HepG2 (cell line): ENCODE measurements around the gene ADAM19. TPM values are rescaled to one million over a fixed set of nuclear protein-coding genes. Genes with fewer than 3 reads are reported as not detected.
"Not testable (repeated sequence)": the region's sequence is repeated elsewhere in the genome, so short reads cannot be mapped to it uniquely, and the experiment has no call there.

Experiments used
- ATAC-seq: fragments of 200-7000 bp; cut with Tn5 transposase; 3 replicates; pipeline ENCODE4 v1.9.1; 2020; ENCODE audit warnings: mild to moderate bottlenecking, moderate library complexity
- BruUV-seq: library from RNA; stranded (reverse); fragments of 400-500 nt; replicated peaks from 2 replicates; lab custom pipeline; 2021; lab: Mats Ljungman, UMichigan
- CTCF ChIA-PET: fragments of 300-600 bp; formaldehyde crosslinking; extraction: SDS; loops from one replicate; lab custom pipeline; 2021; ENCODE audit warnings: low total read pairs, inconsistent platforms, low intra/inter-chr PET ratio; lab: Yijun Ruan, JAX
- POLR2A ChIA-PET: fragments of 350-600 bp; sonication (Branson Sonifier 250); formaldehyde crosslinking; loops from one replicate; lab custom pipeline; 2020; ENCODE audit warnings: antibody characterized with exemption, inconsistent platforms; lab: Yijun Ruan, JAX
- DNase-seq: peaks from one replicate; pipeline ENCODE4 v3.0.0-alpha.2; 2015; ENCODE audit warnings: low spot score
- FAIRE-seq: peaks from 3 replicates; lab custom pipeline; 2011; peaks lifted over from hg19 to GRCh38; lab: Jason Lieb, UNC
- H2AFZ ChIP-seq: one replicate; pipeline ENCODE4 v1.6.1; 2011; ENCODE audit warnings: low read length, inconsistent platforms
- H3K27ac ChIP-seq: fragments of 300-600 bp; 3 replicates; pipeline ENCODE4 v1.8.0; 2011; ENCODE audit warnings: mixed run types, mild to moderate bottlenecking, mixed read lengths, low read length, inconsistent platforms; ENCODE audit not compliant: insufficient read depth; ENCODE audit errors: extremely low read length
- H3K27me3 ChIP-seq, 2 experiments: fragments of 200-600 bp in 1 of 2; 2 replicates in 1 of 2; 3 replicates in 1 of 2; pipeline versions ENCODE4 v1.6.0 to v1.8.0; 2011; ENCODE audit warnings: low read length in 2 of 2, mild to moderate bottlenecking in 2 of 2, moderate library complexity in 2 of 2, inconsistent platforms in 1 of 2; ENCODE audit not compliant: insufficient read depth in 2 of 2, control insufficient read depth in 1 of 2
- H3K36me3 ChIP-seq, 2 experiments: fragments of 200-600 bp in 1 of 2; replicated peaks in 1 of 2; 2 replicates in 1 of 2; 3 replicates in 1 of 2; pipeline versions ENCODE4 v1.5.1 to v1.8.0; 2011; ENCODE audit warnings: low read length in 2 of 2, inconsistent platforms in 1 of 2; ENCODE audit not compliant: insufficient read depth in 2 of 2, control insufficient read depth in 1 of 2
- H3K4me1 ChIP-seq: 2 replicates; pipeline ENCODE4 v1.5.1; 2012; ENCODE audit warnings: low read length, inconsistent platforms; ENCODE audit not compliant: insufficient read depth
- H3K4me2 ChIP-seq: 2 replicates; pipeline ENCODE4 v1.6.0; 2011; ENCODE audit warnings: low read depth, low read length, inconsistent platforms
- H3K4me3 ChIP-seq, 3 experiments: fragments of 200-600 bp in 1 of 3; sonication (generic), shearing (Covaris generic) in 1 of 3; replicated peaks in 1 of 3; 2 replicates each; pipeline ENCODE4 v1.5.1; 2011 to 2016; ENCODE audit warnings: low read length in 3 of 3, inconsistent platforms in 2 of 3, low read depth in 2 of 3, mild to moderate bottlenecking in 2 of 3, control low read depth in 1 of 3, mixed read lengths in 1 of 3; ENCODE audit not compliant: insufficient read depth in 1 of 3
- H3K79me2 ChIP-seq: one replicate; pipeline ENCODE4 v1.6.1; 2011; ENCODE audit warnings: low read length, inconsistent platforms; ENCODE audit not compliant: insufficient read depth
- H3K9ac ChIP-seq: 2 replicates; pipeline ENCODE4 v1.6.0; 2011; ENCODE audit warnings: mild to moderate bottlenecking, low read depth, low read length, inconsistent platforms; ENCODE audit not compliant: insufficient read depth
- H3K9me3 ChIP-seq: 2 replicates; pipeline ENCODE4 v1.5.1; 2012; ENCODE audit warnings: mild to moderate bottlenecking, low read length
- H4K20me1 ChIP-seq: 2 replicates; pipeline ENCODE4 v1.6.0; 2011; ENCODE audit warnings: inconsistent platforms, mild to moderate bottlenecking, low read length, moderate library complexity; ENCODE audit not compliant: insufficient read depth
- CREB1 ChIP-seq, 2 experiments: fragments of 450-650 bp in 1 of 2; IDR thresholded peaks; 2 replicates each; pipeline ENCODE4 v1.6.1; 2016 to 2017; ENCODE audit warnings: control low read depth in 1 of 2, mild to moderate bottlenecking in 1 of 2, missing compliant biosample characterization in 1 of 2, missing genetic modification characterization in 1 of 2
- MAFF ChIP-seq: IDR thresholded peaks from 2 replicates; pipeline ENCODE4 v1.6.1; 2011; ENCODE audit warnings: low read depth, low read length, improper control_type of control experiment
- MIER3 ChIP-seq: IDR thresholded peaks from 2 replicates; pipeline ENCODE4 v1.6.1; 2016; ENCODE audit warnings: missing compliant biosample characterization, borderline replicate concordance
- SMC3 ChIP-seq: IDR thresholded peaks from 2 replicates; pipeline ENCODE4 v1.6.1; 2011; ENCODE audit warnings: low read length, improper control_type of control experiment
- STAG1 ChIP-seq: sonication (generic); formaldehyde crosslinking; IDR thresholded peaks from 2 replicates; pipeline ENCODE4 v1.4.0; 2020; ENCODE audit warnings: missing genetic modification reagents
- ZFP62 ChIP-seq: sonication (generic); formaldehyde crosslinking; IDR thresholded peaks from 2 replicates; pipeline ENCODE4 v1.4.0; 2020; ENCODE audit warnings: missing genetic modification reagents
- WGBS: methylation state at CpG from one replicate; pipeline ENCODE4 v1.1.6; 2017; ENCODE audit warnings: low lambda C conversion rate; 5-methylcytosine and 5-hydroxymethylcytosine counted together
- in situ Hi-C: cut with HindIII; loops from 2 replicates; pipeline ENCODE4 v1.10.0; 2017; ENCODE audit warnings: low pct_unique_long_range_greater_than_20kb; ENCODE audit not compliant: extremely low pct_ligation_motif_present
- intact Hi-C: fragments of 100-400 bp; cut with micrococcal nuclease; formaldehyde crosslinking; loops from one replicate; pipeline ENCODE4 v1.10.0; 2022; ENCODE audit not compliant: unreplicated experiment
- polyA plus RNA-seq, 8 experiments: library from polyadenylated mRNA; depleted of rRNA in 3 of 8; stranded (reverse) in 7 of 8; unstranded in 1 of 8; fragments of >200 nt; fragmentation: Illumina TruSeq in 4 of 8; extraction: Trizol in 4 of 8; gene quantifications; 2 replicates each; pipeline versions ENCODE4 v1.2.1 to v1.2.3, GENCODE V29; 2011 to 2016; ENCODE audit warnings: low read depth in 4 of 8, missing spikeins in 1 of 8, mixed read lengths in 1 of 8; ENCODE audit not compliant: insufficient read depth in 1 of 8
- total RNA-seq, 5 experiments: library from RNA; depleted of rRNA; stranded (reverse); fragments of >200 nt; fragmentation: Illumina TruSeq; extraction: Trizol; gene quantifications; 2 replicates each; pipeline ENCODE4 v1.2.3, GENCODE V29; 2016; ENCODE audit warnings: low read depth in 1 of 5
- TF ChIP-seq, protein P1 (sequence below): sonication (generic); formaldehyde crosslinking; IDR thresholded peaks from 2 replicates; pipeline ENCODE4 v1.5.0; 2020; ENCODE audit warnings: mild to moderate bottlenecking, missing genetic modification reagents, moderate library complexity

Gene ADAM19
- total and polyA plus RNA-seq, 2 of the 13 experiments (the other 11 are each of a cell fraction or from before 2014, with no cell fraction given), result 0.38 to 0.74 TPM

DNA sequence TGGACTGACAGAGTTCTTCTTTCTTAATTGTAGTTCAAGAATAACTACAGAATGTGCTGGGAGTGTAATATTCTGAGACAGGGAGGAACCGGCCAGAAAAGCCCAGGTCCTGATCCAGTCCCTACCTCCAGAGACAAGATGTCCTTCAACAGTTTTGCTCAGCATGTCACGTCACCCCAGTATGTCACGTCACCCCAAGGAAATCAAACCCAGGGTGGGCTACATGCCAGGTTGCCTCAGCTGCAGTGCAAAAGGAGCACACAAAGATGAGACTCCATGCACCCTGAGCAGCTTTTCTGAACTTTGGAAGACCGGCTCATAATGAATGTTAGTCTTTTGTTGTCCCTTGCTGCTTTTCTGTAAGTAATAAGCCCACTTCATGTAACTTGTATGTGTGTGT is 141.5 kb downstream of the ADAM19 start:
- no peaks in the 10 kb centered on the region for H3K79me2 ChIP-seq
- DNase-seq, result no peak
- no peak overlapping the region for H3K4me2 ChIP-seq
- in situ Hi-C loops, result no loop called here
- H4K20me1 ChIP-seq, result no peaks in the 10 kb centered on the region
- no peak for TF ChIP-seq MIER3 (CRISPR knock-in tag)
- peak; percentile 78 for TF ChIP-seq CREB1 (IDR thresholded peaks at IDR 0.05)
- no peak for TF ChIP-seq CREB1 (CRISPR knock-in tag; IDR thresholded peaks at IDR 0.05)
- no peak overlapping the region for H2AFZ ChIP-seq
- WGBS, result 38% methylated on average over 2 of the region's 4 CpGs
- no peaks in the 10 kb centered on the region for H3K4me1 ChIP-seq
- H3K9me3 ChIP-seq, result no peaks in the 10 kb centered on the region
- no peak overlapping the region for H3K4me3 ChIP-seq
- FAIRE-seq, result no peak
- no peak for ATAC-seq
- intact Hi-C loops, result loop anchor here (10.0 kb wide), 1 partner anchor 281 kb away; no protein-coding TSS in a partner anchor
- H3K27ac ChIP-seq, result no peak overlapping the region
- H3K9ac ChIP-seq, result no peak overlapping the region
- no TSS peak for BruUV-seq
- ChIA-PET POLR2A (no interaction called here), CTCF (no interaction called here)
- no peaks in the 10 kb centered on the region for H3K27me3 ChIP-seq
- no peaks in the 10 kb centered on the region for H3K36me3 ChIP-seq

DNA sequence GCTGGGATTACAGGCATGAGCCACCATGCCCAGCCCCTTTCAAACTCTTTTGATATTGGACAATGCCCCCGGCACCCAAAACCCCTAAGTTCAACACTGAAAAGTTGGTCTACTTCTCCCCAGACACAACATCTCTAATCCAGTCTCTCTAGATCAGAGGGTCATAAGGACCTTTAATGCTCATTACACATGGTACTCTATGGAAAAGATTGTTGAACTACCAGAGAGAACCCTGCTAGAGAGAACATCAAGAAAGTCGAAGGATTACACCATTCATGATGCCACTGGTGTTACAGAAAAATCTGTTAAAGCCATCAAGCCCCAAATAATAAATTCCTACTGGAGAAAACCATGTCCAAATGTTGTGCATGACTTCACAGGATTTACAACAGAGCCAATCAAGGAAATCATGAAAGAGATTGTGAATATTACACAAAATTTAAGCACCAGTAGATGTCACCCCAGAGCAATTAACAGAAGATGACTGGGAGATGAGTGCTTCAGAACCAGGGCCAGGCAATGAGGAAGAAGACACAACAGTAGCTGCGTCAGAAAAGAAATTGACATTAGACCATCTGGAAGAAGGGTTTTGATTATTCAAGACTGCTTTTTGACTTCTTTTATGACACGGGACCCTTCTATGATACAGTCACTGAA is 143.9 kb downstream of the ADAM19 start:
- Histone ChIP-seq H3K9me3 (no peaks in the 10 kb centered on the region), H3K79me2 (no peaks in the 10 kb centered on the region), H3K4me2 (no peak overlapping the region), H3K36me3 (no peaks in the 10 kb centered on the region), H3K27me3 (no peaks in the 10 kb centered on the region), H3K4me1 (no peaks in the 10 kb centered on the region), H3K4me3 (no peak overlapping the region), H3K27ac (no peak overlapping the region), H4K20me1 (no peaks in the 10 kb centered on the region), H2AFZ (no peak overlapping the region), H3K9ac (no peak overlapping the region)
- peak; percentile 72 for ATAC-seq
- TF ChIP-seq SMC3 (peak; percentile 67), MAFF (no peak), ZFP62 (CRISPR knock-in tag) (no peak), STAG1 (CRISPR knock-in tag) (peak; percentile 56)
- TF ChIP-seq, protein P1, sequence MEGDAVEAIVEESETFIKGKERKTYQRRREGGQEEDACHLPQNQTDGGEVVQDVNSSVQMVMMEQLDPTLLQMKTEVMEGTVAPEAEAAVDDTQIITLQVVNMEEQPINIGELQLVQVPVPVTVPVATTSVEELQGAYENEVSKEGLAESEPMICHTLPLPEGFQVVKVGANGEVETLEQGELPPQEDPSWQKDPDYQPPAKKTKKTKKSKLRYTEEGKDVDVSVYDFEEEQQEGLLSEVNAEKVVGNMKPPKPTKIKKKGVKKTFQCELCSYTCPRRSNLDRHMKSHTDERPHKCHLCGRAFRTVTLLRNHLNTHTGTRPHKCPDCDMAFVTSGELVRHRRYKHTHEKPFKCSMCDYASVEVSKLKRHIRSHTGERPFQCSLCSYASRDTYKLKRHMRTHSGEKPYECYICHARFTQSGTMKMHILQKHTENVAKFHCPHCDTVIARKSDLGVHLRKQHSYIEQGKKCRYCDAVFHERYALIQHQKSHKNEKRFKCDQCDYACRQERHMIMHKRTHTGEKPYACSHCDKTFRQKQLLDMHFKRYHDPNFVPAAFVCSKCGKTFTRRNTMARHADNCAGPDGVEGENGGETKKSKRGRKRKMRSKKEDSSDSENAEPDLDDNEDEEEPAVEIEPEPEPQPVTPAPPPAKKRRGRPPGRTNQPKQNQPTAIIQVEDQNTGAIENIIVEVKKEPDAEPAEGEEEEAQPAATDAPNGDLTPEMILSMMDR, result peak; percentile 66
- ChIA-PET POLR2A (no interaction called here), CTCF (interaction anchor here (0.8 to 1.4 kb wide), 3 partner anchors 45 to 311 kb away, joined by 3 to 12 read pairs (median 3); no protein-coding TSS in a partner anchor)
- intact Hi-C loops, result loop anchor here (2.0 to 10.0 kb wide), 2 partner anchors 45 to 283 kb away; no protein-coding TSS in a partner anchor
- no peak for FAIRE-seq
- 7% methylated on average over 4 of the region's 4 CpGs for WGBS
- no TSS peak for BruUV-seq
- peak; percentile 34 for DNase-seq
- in situ Hi-C loops, result no loop called here

DNA sequence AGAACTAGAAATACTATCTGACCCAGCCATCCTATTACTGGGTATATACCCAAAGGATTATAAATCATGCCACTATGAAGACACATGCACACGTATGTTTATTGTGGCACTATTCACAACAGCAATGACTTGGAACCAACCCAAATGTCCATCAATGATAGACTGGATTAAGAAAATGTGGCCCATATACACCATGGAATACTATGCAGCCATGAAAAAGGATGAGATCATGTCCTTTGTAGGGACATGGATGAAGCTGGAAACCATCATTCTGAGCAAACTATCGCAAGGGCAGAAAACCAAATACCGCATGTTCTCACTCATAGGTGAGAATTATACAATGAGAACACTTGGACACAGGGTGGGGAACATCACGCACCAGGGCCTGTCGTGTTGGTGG is 145.7 kb downstream of the ADAM19 start:
- ATAC-seq, H2AFZ ChIP-seq, H3K36me3 ChIP-seq, H3K27me3 ChIP-seq, H3K79me2 ChIP-seq, H3K4me3 ChIP-seq, POLR2A ChIA-PET, H3K9ac ChIP-seq, in situ Hi-C loops, H3K4me2 ChIP-seq, H3K27ac ChIP-seq, BruUV-seq, DNase-seq, CTCF ChIA-PET, H4K20me1 ChIP-seq, H3K9me3 ChIP-seq, FAIRE-seq, H3K4me1 ChIP-seq: not testable (repeated sequence)
- WGBS, result 24% methylated on average over 5 of the region's 5 CpGs
- intact Hi-C loops, result loop anchor here (2.0 to 10.0 kb wide), 2 partner anchors 47 to 285 kb away; no protein-coding TSS in a partner anchor
